PC-3 (cell line): ENCODE data around the gene PTPN1. TPM values are rescaled to one million over a fixed set of nuclear protein-coding genes. Genes with fewer than 3 reads are reported as not detected.
A peak's percentile ranks its signal among the peaks of the same experiment; 100 is the strongest.

Source experiments
- ATAC-seq: fragments of 200-7000 bp; cut with Tn5 transposase; 2 replicates; pipeline ENCODE4 v1.9.1; 2020; ENCODE audit warnings: mild to moderate bottlenecking, moderate library complexity
- BruUV-seq: library from RNA; stranded (reverse); fragments of 400-500 nt; replicated peaks from 2 replicates; lab custom pipeline; 2021; lab: Mats Ljungman, UMichigan
- CTCF ChIA-PET: fragments of 300-600 bp; sonication (Branson Sonifier 250); formaldehyde crosslinking; loops from one replicate; lab custom pipeline; 2022; ENCODE audit warnings: antibody characterized with exemption; lab: Charles Lee
- POLR2A ChIA-PET: fragments of 300-600 bp; sonication (Branson Sonifier 250); formaldehyde crosslinking; loops from one replicate; lab custom pipeline; 2022; ENCODE audit warnings: antibody characterized with exemption; ENCODE audit not compliant: unreplicated experiment; lab: Charles Lee
- DNase-seq: peaks from one replicate; pipeline ENCODE4 v3.0.0-alpha.2; 2015
- H2AFZ ChIP-seq: fragments of 300-600 bp; sonication (generic); 2 replicates; pipeline ENCODE4 v1.6.0; 2016; ENCODE audit warnings: antibody characterized with exemption, low read length
- H3F3A ChIP-seq: fragments of 300-600 bp; sonication (generic); one replicate; pipeline ENCODE4 v1.6.0; 2017; ENCODE audit warnings: antibody characterized with exemption, low read length, control low read depth, mild to moderate bottlenecking; ENCODE audit not compliant: unreplicated experiment
- H3K27ac ChIP-seq: fragments of 300-600 bp; sonication (generic); 2 replicates; pipeline ENCODE4 v1.5.1; 2016; ENCODE audit warnings: mild to moderate bottlenecking, low read length
- H3K27me3 ChIP-seq: fragments of 300-600 bp; sonication (generic); 2 replicates; pipeline ENCODE4 v1.6.1; 2016; ENCODE audit warnings: low read length, mixed read lengths
- H3K36me3 ChIP-seq: fragments of 300-600 bp; sonication (generic); 2 replicates; pipeline ENCODE4 v1.6.1; 2016; ENCODE audit warnings: low read depth, mixed run types, low read length, mixed read lengths
- H3K4me1 ChIP-seq: fragments of 300-600 bp; sonication (generic); 2 replicates; pipeline ENCODE4 v1.5.1; 2016; ENCODE audit warnings: low read length; ENCODE audit not compliant: insufficient read depth
- H3K4me2 ChIP-seq: fragments of 300-600 bp; sonication (generic); 2 replicates; pipeline ENCODE4 v1.6.0; 2016; ENCODE audit warnings: low read length
- H3K4me3 ChIP-seq: fragments of 300-600 bp; sonication (generic); 2 replicates; pipeline ENCODE4 v1.5.1; 2016; ENCODE audit warnings: mild to moderate bottlenecking, low read length, mixed read lengths
- H3K79me2 ChIP-seq: fragments of 300-600 bp; sonication (generic); 2 replicates; pipeline ENCODE4 v1.6.1; 2017; ENCODE audit warnings: low read length, mixed read lengths
- H3K9ac ChIP-seq: fragments of 300-600 bp; sonication (generic); 2 replicates; pipeline ENCODE4 v1.6.0; 2016; ENCODE audit warnings: mild to moderate bottlenecking, low read length
- H3K9me2 ChIP-seq: fragments of 300-600 bp; sonication (generic); replicated peaks from 2 replicates; pipeline ENCODE4 v1.6.1; 2016; ENCODE audit warnings: mixed run types, low read length, mixed read lengths
- H3K9me3 ChIP-seq: fragments of 300-600 bp; sonication (generic); 2 replicates; pipeline ENCODE4 v1.6.1; 2016; ENCODE audit warnings: low read length, mixed read lengths
- H4K20me1 ChIP-seq: fragments of 300-600 bp; sonication (generic); 2 replicates; pipeline ENCODE4 v1.6.1; 2016; ENCODE audit warnings: low read length, mixed read lengths
- EZH2 ChIP-seq: fragments of 300-600 bp; sonication (generic); IDR thresholded peaks from one replicate; pipeline ENCODE4 v1.6.1; 2017; ENCODE audit warnings: antibody characterized with exemption, mild to moderate bottlenecking, low read length; ENCODE audit not compliant: unreplicated experiment
- EZH2phosphoT487 ChIP-seq: fragments of 300-600 bp; sonication (generic); IDR thresholded peaks from 2 replicates; pipeline ENCODE4 v1.6.1; 2018; ENCODE audit warnings: mild to moderate bottlenecking, antibody characterized with exemption, low read length, borderline replicate concordance
- intact Hi-C: fragments of 100-400 bp; cut with micrococcal nuclease; formaldehyde crosslinking; loops from 2 replicates; pipeline ENCODE4 v1.9.0; 2023
- total RNA-seq: library from RNA; depleted of rRNA; stranded (reverse); fragments of >200 nt; gene quantifications from 2 replicates; pipeline ENCODE4 v1.2.3, GENCODE V29; 2014
- TF ChIP-seq, protein P1 (sequence below): fragments of 300-600 bp; sonication (generic); conservative IDR thresholded peaks from 2 replicates; pipeline ENCODE4 v1.5.1; 2017; ENCODE audit warnings: antibody characterized with exemption, low read depth, mild to moderate bottlenecking, low read length

PTPN1 gene
- total RNA-seq, 1 experiment from 2014 or later = 47.7 TPM

DNA sequence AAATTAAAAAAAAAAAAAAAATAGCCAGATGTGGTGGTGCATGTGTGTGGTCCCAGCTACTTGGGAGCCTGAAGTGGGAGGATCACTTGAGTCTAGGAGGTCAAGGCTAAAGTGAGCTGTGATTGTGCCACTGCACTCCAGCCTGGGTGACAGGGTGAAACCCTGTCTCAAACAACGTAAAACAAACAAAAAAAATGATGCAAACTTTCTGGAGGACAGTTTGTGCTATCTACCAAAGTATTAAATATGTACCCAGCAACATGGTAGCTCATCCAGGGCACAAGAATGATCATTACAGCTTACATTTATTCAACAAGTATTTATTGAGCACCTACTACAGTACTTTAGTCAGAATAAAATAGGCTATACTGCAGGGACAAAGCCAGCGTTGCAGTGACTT, 40.4 kb upstream of the PTPN1 start:
- Histone ChIP-seq H2AFZ (no peak overlapping the region), H3K9me2 (no peaks in the 10 kb centered on the region), H3K79me2 (no peaks in the 10 kb centered on the region), H3K4me3 (no peak overlapping the region), H3K27ac (no peak overlapping the region), H3K27me3 (no peaks in the 10 kb centered on the region), H3F3A (no peaks in the 10 kb centered on the region), H3K9ac (no peak overlapping the region), H3K9me3 (no peaks in the 10 kb centered on the region), H4K20me1 (no peaks in the 10 kb centered on the region), H3K4me1 (peaks cover 5% of the 10 kb centered on the region; the same call in 1 of the 2 replicates), H3K4me2 (no peak overlapping the region), H3K36me3 (no peaks in the 10 kb centered on the region)
- CTCF ChIA-PET = no interaction called here
- ATAC-seq (no peak), DNase-seq (no peak)
- POLR2A ChIA-PET = no interaction called here
- TF ChIP-seq EZH2 (no peak), EZH2phosphoT487 (no peak)
- TF ChIP-seq, protein P1, sequence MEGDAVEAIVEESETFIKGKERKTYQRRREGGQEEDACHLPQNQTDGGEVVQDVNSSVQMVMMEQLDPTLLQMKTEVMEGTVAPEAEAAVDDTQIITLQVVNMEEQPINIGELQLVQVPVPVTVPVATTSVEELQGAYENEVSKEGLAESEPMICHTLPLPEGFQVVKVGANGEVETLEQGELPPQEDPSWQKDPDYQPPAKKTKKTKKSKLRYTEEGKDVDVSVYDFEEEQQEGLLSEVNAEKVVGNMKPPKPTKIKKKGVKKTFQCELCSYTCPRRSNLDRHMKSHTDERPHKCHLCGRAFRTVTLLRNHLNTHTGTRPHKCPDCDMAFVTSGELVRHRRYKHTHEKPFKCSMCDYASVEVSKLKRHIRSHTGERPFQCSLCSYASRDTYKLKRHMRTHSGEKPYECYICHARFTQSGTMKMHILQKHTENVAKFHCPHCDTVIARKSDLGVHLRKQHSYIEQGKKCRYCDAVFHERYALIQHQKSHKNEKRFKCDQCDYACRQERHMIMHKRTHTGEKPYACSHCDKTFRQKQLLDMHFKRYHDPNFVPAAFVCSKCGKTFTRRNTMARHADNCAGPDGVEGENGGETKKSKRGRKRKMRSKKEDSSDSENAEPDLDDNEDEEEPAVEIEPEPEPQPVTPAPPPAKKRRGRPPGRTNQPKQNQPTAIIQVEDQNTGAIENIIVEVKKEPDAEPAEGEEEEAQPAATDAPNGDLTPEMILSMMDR = no peak
- intact Hi-C loops = no loop called here
- BruUV-seq = no TSS peak

DNA sequence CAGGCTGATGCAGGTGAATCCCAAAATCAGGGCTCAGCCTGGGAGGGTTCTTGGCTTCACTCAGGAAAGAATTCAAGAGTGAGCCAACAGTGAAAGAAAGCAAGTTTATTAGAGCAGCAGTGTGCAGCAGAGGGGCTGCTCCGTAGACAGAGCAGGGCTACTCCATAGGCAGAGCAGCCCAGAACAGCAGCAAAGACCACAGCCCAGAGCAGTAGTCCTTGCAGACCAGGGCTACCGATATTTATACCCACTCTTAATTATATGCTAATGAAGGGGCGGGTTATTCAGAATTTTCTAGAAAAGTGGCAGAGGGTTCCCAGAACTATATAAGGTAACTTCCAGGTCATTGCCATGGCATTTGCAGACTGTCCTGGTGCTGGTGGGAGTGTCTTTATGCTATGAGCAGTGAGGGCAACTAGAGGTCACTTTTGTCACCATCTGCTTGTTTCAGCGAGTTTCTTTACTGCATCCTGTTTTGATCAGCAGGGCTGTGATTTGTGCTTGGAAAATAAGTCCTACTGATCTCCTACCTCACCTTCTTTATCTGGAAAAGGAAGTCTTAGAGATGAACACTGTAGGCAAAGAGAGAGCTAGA, 39.8 kb upstream of the PTPN1 start:
- H3K27me3 ChIP-seq = no peaks in the 10 kb centered on the region
- H3K9me2 ChIP-seq = no peaks in the 10 kb centered on the region
- H3F3A ChIP-seq = no peaks in the 10 kb centered on the region
- no TSS peak for BruUV-seq
- no peak overlapping the region for H3K4me2 ChIP-seq
- no peaks in the 10 kb centered on the region for H3K36me3 ChIP-seq
- no peak overlapping the region for H3K27ac ChIP-seq
- intact Hi-C loops = no loop called here
- POLR2A ChIA-PET = no interaction called here
- ATAC-seq (no peak), DNase-seq (no peak)
- peaks cover 5% of the 10 kb centered on the region; the same call in 1 of the 2 replicates for H3K4me1 ChIP-seq
- H3K9me3 ChIP-seq = no peaks in the 10 kb centered on the region
- CTCF ChIA-PET = no interaction called here
- TF ChIP-seq EZH2phosphoT487 = no peak
- TF ChIP-seq, protein P1 = no peak
- TF ChIP-seq EZH2 = no peak
- no peak overlapping the region for H3K4me3 ChIP-seq
- no peak overlapping the region for H2AFZ ChIP-seq
- H3K9ac ChIP-seq = no peak overlapping the region
- H3K79me2 ChIP-seq = no peaks in the 10 kb centered on the region
- no peaks in the 10 kb centered on the region for H4K20me1 ChIP-seq

DNA sequence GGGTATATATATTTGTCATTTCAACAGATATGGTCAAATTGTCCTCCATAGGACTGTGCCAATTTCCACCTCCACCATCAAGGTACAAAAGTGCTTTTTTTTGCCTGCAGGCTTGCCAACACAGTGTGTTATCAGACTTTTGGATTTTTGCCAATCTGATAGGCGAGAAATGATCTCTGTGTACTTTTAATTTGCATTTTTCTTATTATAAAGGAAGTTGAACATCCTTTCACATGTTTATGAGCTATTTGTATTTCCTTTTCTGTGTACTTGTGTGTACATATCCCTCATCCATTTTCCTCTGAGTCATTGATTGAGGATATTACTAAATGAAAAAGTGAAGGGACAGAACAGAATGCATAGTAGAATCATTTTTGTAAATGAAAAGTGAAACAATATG, 39.0 kb upstream of the PTPN1 start:
- H3K27me3 ChIP-seq = no peaks in the 10 kb centered on the region
- CTCF ChIA-PET = no interaction called here
- H2AFZ ChIP-seq = no peak overlapping the region
- H3K4me2 ChIP-seq = no peak overlapping the region
- no peak overlapping the region for H3K9ac ChIP-seq
- POLR2A ChIA-PET = no interaction called here
- no TSS peak for BruUV-seq
- TF ChIP-seq EZH2 (no peak), EZH2phosphoT487 (no peak)
- TF ChIP-seq, protein P1 = no peak
- H4K20me1 ChIP-seq = no peaks in the 10 kb centered on the region
- no peak overlapping the region for H3K27ac ChIP-seq
- DNase-seq (peak; percentile 41), ATAC-seq (peak; percentile 54)
- H3K4me1 ChIP-seq = peaks cover 10% of the 10 kb centered on the region; the same call in 1 of the 2 replicates
- no peaks in the 10 kb centered on the region for H3K79me2 ChIP-seq
- no peaks in the 10 kb centered on the region for H3F3A ChIP-seq
- intact Hi-C loops = no loop called here
- H3K36me3 ChIP-seq = no peaks in the 10 kb centered on the region
- H3K4me3 ChIP-seq = no peak overlapping the region
- H3K9me2 ChIP-seq = no peaks in the 10 kb centered on the region
- no peaks in the 10 kb centered on the region for H3K9me3 ChIP-seq
